Neural cell (in vitro differentiated cells): ENCODE measurements around the gene CMTM7.
"Not testable (repeated sequence)": the region's sequence is repeated elsewhere in the genome, so short reads cannot be mapped to it uniquely, and the experiment has no call there.

Source experiments
- CTCF ChIP-seq: fragments of 450-650 bp; IDR thresholded peaks from 2 replicates; pipeline ENCODE4 v1.5.1; 2014; ENCODE audit warnings: antibody characterized with exemption, mild to moderate bottlenecking, moderate library complexity; ENCODE audit not compliant: poor library complexity, severe bottlenecking
- EP300 ChIP-seq: fragments of 450-650 bp; conservative IDR thresholded peaks from 2 replicates; pipeline ENCODE4 v1.6.1; 2014; ENCODE audit warnings: antibody characterized with exemption, mild to moderate bottlenecking, moderate library complexity; ENCODE audit not compliant: poor library complexity, severe bottlenecking
- EZH2 ChIP-seq: fragments of 200-600, 300-800 bp; shearing (Covaris generic), sonication (generic); IDR thresholded peaks from 2 replicates; pipeline ENCODE4 v1.6.1; 2014; ENCODE audit warnings: antibody characterized with exemption, low read length, borderline replicate concordance, mild to moderate bottlenecking; ENCODE audit not compliant: insufficient read depth, poor library complexity, severe bottlenecking
- REST ChIP-seq: IDR thresholded peaks from 2 replicates; pipeline ENCODE4 v1.6.1; 2012; ENCODE audit warnings: borderline replicate concordance
- TAF1 ChIP-seq: IDR thresholded peaks from 2 replicates; pipeline ENCODE4 v1.6.1; 2012; ENCODE audit warnings: low read depth

GRCh38 chr3:32463415-32463814 lies 71.8 kb downstream of the CMTM7 start:
- TF ChIP-seq EP300, CTCF, EZH2, TAF1, REST: not testable (repeated sequence)
